ENCODE data around the gene FAM170B. TPM values are rescaled to one million over a fixed set of nuclear protein-coding genes. Genes with fewer than 3 reads are reported as not detected.

The FAM170B gene
- total RNA-seq, 6 experiments from 2014 or later, result not detected

- Histone ChIP-seq H3K4me3 (no peak overlapping the region), H3K27ac (no peak overlapping the region), H3K36me3 (no peaks in the 10 kb centered on the region), H3K9me3 (no peaks in the 10 kb centered on the region), H3K27me3 (no peaks in the 10 kb centered on the region), H3K4me1 (peaks cover 0 to 25% (median 12%) of the 10 kb centered on the region in 4 donors)
- intact Hi-C loops (cut with DNase I), result no loop called here
- 81% methylated on average over 3 of the region's 4 CpGs for WGBS (ENCODE audit: insufficient coverage, low coverage, low lambda C conversion rate, missing lambda C conversion rate)
- no peak for TF ChIP-seq CTCF (IDR thresholded peaks at IDR 0.05)
- no peak for TF ChIP-seq POLR2A (IDR thresholded peaks at IDR 0.05)
- ATAC-seq, result no peak
- DNase-seq, result no peak
Observed at GRCh38 chr10:49103761-49104160, 30.1 kb downstream of the FAM170B start.

- ATAC-seq (no peak), DNase-seq (no peak)
- WGBS (ENCODE audit: insufficient coverage, low coverage, low lambda C conversion rate, missing lambda C conversion rate), result 82% methylated on average over 8 of the region's 8 CpGs
- H3K27ac ChIP-seq, result no peak overlapping the region
- H3K27me3 ChIP-seq, result no peaks in the 10 kb centered on the region
- TF ChIP-seq POLR2A (IDR thresholded peaks at IDR 0.05) (no peak), CTCF (IDR thresholded peaks at IDR 0.05) (no peak)
- no peaks in the 10 kb centered on the region for H3K9me3 ChIP-seq
- H3K4me1 ChIP-seq, result no peaks in the 10 kb centered on the region
- intact Hi-C loops (cut with DNase I), result no loop called here
- H3K4me3 ChIP-seq, result no peak overlapping the region
- no peaks in the 10 kb centered on the region for H3K36me3 ChIP-seq
Observed at GRCh38 chr10:49099046-49099445, 34.8 kb downstream of the FAM170B start.

DNA sequence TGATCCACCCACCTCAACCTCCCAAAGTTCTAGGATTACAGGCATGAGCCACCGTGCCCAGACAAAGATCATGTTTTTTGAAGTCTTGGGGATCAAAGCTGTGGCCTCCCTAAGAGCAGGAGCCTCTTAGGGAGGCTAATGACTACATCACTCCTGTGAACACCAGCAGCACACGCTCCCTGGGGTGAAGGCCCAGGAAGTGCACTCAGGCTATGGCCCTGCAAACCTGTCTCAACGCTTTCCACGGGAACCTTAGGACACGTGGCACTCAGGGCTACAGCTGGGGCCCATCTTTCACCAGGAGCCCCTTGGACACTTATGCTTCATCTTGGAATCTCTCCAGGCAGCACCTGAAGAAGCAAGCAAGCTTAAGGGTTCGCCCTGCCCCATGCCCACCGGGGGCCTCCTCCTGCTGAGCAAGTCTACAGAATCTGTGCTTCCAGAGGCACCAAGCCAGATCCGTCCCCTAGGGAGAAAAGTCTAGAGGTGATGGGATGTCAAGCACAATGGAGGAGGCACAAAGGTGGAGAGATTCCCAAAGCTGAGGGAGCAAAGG, 36.9 kb downstream of the FAM170B start:
- H3K4me1 ChIP-seq, result no peaks in the 10 kb centered on the region
- H3K36me3 ChIP-seq, result no peaks in the 10 kb centered on the region
- H3K27ac ChIP-seq, result no peak overlapping the region
- no peak overlapping the region for H3K4me3 ChIP-seq
- no peaks in the 10 kb centered on the region for H3K9me3 ChIP-seq
- H3K27me3 ChIP-seq, result no peaks in the 10 kb centered on the region
- no CpG with 5 or more reads among the region's 8 CpGs for WGBS (ENCODE audit: insufficient coverage, low coverage, low lambda C conversion rate, missing lambda C conversion rate)
- TF ChIP-seq POLR2A (IDR thresholded peaks at IDR 0.05), result no peak
- intact Hi-C loops (cut with DNase I), result no loop called here
- DNase-seq (no peak), ATAC-seq (no peak)

DNA sequence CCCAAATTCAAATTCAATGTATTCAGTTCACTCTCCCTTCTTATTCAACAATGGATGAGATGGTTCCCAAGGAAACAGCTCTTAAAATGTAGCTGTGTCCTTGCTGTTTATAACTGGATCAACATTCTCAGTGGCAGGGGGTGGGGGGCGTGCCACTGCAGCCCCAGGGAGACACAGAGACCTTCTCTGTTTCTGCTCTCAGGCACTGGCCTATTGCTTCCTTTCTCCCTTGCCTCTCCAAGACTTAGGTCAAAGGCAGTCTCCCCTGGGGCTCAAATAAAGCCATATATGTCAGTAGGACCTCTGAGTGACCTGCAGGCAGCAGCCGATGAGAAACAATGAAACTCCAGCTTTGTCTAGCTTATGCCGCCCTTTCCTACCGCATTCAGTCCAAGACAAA, 39.2 kb downstream of the FAM170B start:
- ATAC-seq, result no peak

GRCh38 chr10:49093922-49094321, 39.9 kb downstream of the FAM170B start:
- 96% methylated on average over 8 of the region's 10 CpGs for WGBS (ENCODE audit: insufficient coverage, low coverage, low lambda C conversion rate, missing lambda C conversion rate)
- Histone ChIP-seq H3K4me3 (no peak overlapping the region), H3K27me3 (no peaks in the 10 kb centered on the region), H3K9me3 (no peaks in the 10 kb centered on the region), H3K36me3 (no peaks in the 10 kb centered on the region), H3K4me1 (no peaks in the 10 kb centered on the region), H3K27ac (no peak overlapping the region)
- no peak for ATAC-seq
- no peak for DNase-seq
- TF ChIP-seq CTCF (IDR thresholded peaks at IDR 0.05) (no peak), POLR2A (IDR thresholded peaks at IDR 0.05) (no peak)
- intact Hi-C loops (cut with DNase I), result no loop called here

More for the DNA sequence above, 39.2 kb downstream of the FAM170B start:
- no peaks in the 10 kb centered on the region for H3K9me3 ChIP-seq
- H3K4me1 ChIP-seq, result no peaks in the 10 kb centered on the region
- no peaks in the 10 kb centered on the region for H3K27me3 ChIP-seq
- H3K4me3 ChIP-seq, result no peak overlapping the region
- intact Hi-C loops (cut with DNase I), result no loop called here
- 61% methylated on average over 2 of the region's 4 CpGs for WGBS (ENCODE audit: insufficient coverage, low coverage, low lambda C conversion rate, missing lambda C conversion rate)
- TF ChIP-seq CTCF (IDR thresholded peaks at IDR 0.05), result no peak
- no peak for TF ChIP-seq POLR2A (IDR thresholded peaks at IDR 0.05)
- no peak overlapping the region for H3K27ac ChIP-seq
- no peak for DNase-seq
- no peaks in the 10 kb centered on the region for H3K36me3 ChIP-seq

Measured in right lobe of liver (tissue), 6 donors.